Left forelimb (tissue), 1 donor: Measurements from ENCODE around the gene PYGO2.

Source experiments
- DNase-seq: peaks from one replicate; pipeline ENCODE4 v3.0.0-alpha.2; 2018; ENCODE audit warnings: low spot score

Gene PYGO2

GRCh38 chr1:154960446-154961136, 991 bp downstream of the PYGO2 start:
- no peak for DNase-seq

DNA sequence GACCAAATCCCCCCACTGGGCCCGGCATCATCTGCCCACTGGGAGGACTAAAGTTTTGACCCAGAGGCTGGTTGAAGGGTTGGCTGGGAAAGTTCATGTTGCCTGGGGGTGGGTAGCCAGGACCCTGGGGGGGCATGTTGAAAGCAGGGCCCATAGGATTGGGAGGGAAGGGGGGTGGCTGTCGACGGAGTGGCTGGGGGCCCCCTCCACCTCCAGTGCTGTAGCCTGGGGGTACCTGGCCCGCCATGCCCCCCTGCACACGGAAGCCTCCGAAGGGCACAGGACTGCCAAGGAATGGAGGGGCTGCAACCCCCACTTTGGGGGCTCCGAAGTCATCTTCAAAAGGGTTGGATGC, 2.2 kb downstream of the PYGO2 start:
- DNase-seq, result no peak

DNA sequence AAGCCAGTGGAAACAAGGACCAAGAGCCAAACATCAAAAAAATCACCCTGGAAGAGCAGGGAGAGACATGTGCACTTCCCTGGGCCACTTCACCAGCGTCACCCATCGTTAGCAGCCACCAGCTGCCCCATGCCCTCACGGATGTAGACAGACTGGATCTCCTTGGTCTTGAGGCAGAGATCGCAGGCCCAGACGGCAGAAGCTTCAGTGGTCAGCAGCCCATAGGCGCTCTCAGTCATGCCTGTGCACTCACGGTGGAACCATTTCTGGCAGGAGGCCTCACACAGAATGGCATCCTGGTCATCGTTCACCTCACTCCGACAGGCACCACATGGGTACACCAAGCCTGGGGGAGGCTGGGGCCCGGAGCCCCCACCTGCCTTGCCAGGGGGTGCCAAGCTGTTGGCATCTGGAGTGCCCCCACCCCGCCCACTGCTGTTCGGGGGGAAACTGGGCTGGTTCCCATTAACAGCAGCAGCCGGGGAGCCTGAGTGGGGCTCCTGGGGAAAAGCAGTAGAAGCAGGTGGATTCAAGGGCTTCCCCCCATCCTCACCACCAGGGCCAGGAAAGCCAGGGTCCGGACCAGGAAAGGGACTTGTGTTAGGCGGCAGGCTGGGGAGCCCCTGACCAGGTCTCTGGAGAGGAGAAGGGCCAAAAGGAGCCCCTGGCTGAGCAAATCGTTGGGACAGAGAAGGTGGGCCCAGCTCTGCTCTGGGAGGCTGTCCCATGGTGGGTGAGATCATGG, 2.7 kb downstream of the PYGO2 start:
- no peak for DNase-seq

- DNase-seq, result no peak
Measured at GRCh38 chr1:154958036-154958435, 3.5 kb downstream of the PYGO2 start.

DNA sequence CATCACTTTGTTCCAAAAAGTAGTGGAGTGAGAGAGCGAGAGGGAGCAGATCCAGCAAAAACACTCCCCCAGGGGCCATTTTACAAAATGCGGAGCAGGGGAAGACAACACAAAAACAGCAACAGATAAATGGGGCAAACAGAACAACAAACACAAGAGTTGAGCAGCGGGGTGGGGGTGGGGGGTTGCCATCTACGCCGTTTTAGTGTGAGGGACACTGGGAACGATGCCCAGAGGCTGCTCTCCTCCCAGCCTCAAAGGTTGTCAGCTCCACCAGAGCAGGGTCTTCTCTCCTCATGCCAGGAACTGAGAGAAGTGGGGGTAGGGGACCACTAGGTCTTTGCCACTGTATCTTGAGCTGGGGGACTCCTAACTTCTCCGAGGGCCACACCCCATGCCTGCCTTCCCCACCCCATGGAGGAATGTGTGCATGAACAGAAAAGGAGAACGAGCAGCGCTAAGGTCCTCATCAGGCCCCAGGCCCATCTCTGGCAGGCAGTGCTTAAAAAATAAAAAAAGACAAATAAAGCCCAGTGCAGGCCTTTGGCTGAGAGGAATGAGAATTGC, 4.4 kb downstream of the PYGO2 start:
- DNase-seq, result no peak

GRCh38 chr1:154956544-154956941, 5.0 kb downstream of the PYGO2 start:
- DNase-seq, result no peak

- peak; percentile 90 for DNase-seq
Measured at GRCh38 chr1:154955718-154956543, 5.7 kb downstream of the PYGO2 start, which contains the start of gene PBXIP1. PBXIP1 (minus strand) TSS chr1:154956099; CDS start chr1:154953721, 2,378 bp downstream.

DNA sequence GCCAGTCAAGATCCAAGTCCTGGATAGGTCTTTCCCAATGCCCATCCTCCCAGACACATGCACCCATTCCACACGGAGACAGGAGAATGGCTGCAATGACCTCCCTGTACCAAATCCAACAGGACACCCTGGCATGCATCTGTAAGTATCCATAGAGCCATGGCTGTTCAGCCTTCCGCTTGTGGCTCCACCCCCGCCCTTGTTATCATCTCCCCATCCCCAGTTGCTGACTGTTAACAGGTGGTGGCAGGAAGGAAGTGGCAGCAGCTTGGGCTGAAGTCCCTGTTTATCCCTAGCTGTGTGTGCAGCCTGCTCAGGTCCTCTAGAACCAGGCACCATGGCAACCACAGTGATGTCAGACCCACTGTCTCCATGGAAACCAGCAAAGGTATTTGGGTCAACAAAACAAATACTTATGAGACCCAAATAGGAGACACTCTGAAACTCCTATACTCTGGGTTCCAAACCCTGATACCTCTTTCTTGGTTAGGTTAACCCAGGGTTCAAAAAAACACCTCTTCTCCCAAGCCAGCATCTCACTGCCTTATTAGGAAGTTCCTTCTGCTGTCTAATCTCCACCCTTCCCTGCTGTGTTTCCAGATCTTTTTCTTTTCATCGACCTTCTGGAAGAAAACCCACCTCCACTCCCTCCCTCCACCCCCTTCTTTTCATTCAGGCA, 6.4 kb downstream of the PYGO2 start:
- DNase-seq, result no peak

- DNase-seq, result no peak
Measured at GRCh38 chr1:154954541-154954940, 7.0 kb downstream of the PYGO2 start.

GRCh38 chr1:154953611-154954038, 8.0 kb downstream of the PYGO2 start:
- DNase-seq, result no peak

DNA sequence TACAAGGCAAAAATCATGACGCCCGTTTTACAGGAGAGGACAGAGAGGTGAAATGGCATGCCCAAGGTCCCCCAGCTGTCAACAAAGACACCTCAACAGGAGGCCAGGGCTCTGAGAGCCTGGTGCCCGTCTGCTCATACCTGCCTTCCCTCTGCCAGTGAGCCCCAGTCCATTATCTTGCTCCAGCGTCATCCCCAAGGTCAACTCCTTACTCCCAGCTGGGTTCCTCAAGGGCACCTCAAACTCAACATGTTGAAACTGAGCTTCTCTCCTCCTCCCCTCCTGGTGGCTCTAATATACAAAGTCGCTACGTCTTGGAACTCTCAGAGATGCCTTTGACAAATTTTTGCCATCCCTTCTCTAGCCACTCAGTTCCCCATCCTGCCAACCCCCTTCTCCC, 8.9 kb downstream of the PYGO2 start:
- no peak for DNase-seq

GRCh38 chr1:154951901-154952657, 9.5 kb downstream of the PYGO2 start:
- DNase-seq, result no peak

GRCh38 chr1:154948079-154948478, 13.5 kb downstream of the PYGO2 start:
- no peak for DNase-seq

DNA sequence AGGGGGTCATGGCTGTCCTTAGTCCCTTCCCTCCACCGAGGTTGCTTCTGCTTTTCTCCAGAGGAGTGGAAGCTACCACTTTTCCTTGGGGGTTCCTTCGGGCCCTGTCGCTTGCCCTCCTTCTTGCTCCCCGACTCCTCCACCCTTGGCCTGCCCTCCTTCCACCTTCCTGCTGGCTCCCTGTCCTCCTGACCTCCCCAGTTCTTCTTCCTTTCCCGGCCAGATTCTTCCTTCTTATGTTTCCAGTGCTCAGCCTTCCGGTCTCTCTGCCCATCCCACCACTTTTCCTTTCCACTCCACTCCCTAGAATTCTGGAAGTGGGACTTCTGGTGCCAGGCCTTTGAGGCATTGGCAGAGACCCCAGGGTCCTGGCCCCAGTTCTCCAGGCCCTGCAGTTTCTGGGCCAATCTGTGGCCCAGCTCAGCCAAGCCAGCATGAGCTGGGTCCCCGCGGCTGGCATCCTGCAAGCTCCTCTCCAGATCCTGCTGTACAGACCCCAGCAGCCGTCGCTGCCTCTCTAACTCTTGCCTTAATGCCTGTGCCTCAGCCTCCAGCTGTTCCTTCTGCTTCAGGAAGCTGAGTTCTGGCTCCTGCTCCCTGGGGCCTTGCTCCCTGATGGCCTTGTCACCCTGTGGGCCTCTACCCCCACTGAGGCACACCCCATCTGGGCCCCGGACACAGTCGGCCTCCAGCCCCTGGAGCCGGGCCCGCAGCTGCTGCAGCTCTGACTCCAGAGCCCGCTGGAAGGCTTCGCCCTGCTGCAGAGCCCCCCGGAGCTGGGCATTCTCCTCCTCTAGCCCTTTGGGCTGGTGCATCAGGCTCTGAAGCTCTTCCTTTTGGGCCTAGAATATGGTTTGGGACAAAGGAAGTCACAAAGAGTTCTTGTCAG, 15.4 kb downstream of the PYGO2 start:
- no peak for DNase-seq

- DNase-seq, result no peak
Measured at GRCh38 chr1:154945160-154945961, 16.2 kb downstream of the PYGO2 start.

DNA sequence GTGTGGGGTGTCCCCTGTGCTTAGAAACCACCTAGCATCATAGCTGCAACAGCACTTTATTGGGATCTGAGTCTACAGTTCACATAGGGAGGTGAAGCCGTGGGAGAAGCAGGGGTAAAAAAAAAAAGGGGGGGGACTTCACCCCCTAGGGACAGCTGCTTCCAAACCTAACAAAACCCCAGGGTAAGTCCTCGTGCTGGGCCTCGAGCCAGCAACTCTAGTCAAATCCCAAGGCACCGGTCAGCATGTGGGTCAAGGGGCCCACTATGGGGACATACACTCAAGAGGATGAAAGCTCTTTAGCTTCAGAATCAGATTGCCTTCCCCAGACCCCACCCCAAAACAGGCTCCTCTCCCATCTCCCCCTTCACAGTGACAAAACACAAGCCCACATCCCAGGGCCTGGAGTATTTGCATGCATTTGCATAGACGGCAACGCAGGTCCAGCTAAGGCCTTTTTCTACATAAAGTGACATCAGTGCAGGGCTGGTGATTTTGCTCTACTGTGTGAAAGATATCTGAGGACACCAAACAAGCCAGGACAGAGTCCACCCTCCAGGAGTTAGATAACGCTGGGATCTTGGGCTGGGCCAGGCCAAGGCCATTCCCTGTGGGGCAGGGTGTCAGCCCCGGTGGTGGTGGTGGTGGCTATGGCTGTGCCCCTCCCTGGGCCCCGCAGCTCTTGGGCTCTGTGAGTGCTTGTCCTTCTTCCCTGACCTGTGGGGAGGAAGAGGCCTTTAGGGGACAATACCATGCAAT, 17.0 kb downstream of the PYGO2 start:
- no peak for DNase-seq

DNA sequence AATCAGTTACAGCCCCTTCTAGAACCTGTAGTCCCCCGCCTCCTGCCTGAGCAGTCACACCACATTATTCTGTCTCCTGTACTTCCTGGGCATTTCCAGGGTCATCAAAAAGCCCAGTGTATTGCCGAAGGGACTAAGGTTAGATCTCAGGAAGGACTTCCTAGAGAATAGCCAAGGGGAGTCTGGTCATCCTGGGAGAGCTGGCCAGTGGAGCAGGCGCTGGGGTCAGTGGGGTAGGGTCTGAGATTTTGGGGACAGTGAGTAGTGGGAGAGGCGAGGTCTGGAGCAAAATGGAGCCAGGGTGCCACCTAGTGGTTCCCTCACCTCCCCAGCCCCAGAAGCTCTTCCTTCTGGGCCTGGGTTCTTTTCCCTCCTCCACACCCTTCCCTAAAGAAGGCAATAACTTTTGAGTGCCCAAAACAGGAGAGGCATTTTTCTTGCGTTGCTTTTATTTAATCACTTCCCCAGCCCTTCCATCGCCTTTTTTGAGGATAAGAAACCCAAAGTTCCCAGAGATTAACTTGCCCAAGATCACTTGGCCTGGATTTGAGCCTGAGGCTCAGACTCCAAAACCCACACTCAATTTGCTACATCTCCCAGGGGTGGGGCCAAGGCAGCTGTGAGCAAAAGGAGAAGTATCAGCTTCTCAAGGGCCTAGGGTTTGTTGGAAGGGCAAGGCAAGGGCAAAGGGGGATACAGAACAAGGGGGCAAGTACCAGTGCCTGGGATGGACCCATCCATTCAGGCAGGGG, 17.8 kb downstream of the PYGO2 start:
- DNase-seq, result no peak
